Left ventricle myocardium inferior (tissue), 1 donor: Measurements from ENCODE around the gene TMEM237. TPM values are rescaled to one million over a fixed set of nuclear protein-coding genes. Genes with fewer than 3 reads are reported as not detected.
"Not testable (repeated sequence)": the region's sequence is repeated elsewhere in the genome, so short reads cannot be mapped to it uniquely, and the experiment has no call there.

Source experiments
- DNase-seq: peaks from one replicate; pipeline ENCODE4 v3.0.0-alpha.2; 2020
- H3K27ac ChIP-seq: fragments of 200-600 bp; replicated peaks from 2 replicates; pipeline ENCODE4 v1.8.0; 2021
- H3K27me3 ChIP-seq: fragments of 200-600 bp; 2 replicates; pipeline ENCODE4 v1.8.0; 2021; ENCODE audit warnings: low read depth
- H3K36me3 ChIP-seq: fragments of 200-600 bp; 2 replicates; pipeline ENCODE4 v1.8.0; 2021
- H3K4me1 ChIP-seq: fragments of 200-600 bp; 2 replicates; pipeline ENCODE4 v1.8.0; 2021
- H3K4me3 ChIP-seq: fragments of 200-600 bp; 2 replicates; pipeline ENCODE4 v1.8.0; 2021; ENCODE audit warnings: mild to moderate bottlenecking, moderate library complexity
- H3K9me3 ChIP-seq: fragments of 200-600 bp; replicated peaks from 2 replicates; pipeline ENCODE4 v1.8.0; 2021
- CTCF ChIP-seq: fragments of 200-600 bp; IDR thresholded peaks from 2 replicates; pipeline ENCODE4 v1.8.0; 2021; ENCODE audit warnings: antibody characterized with exemption, mild to moderate bottlenecking, borderline replicate concordance
- intact Hi-C: fragments of 100-400 bp; cut with micrococcal nuclease; formaldehyde crosslinking; loops from one replicate; pipeline ENCODE4 v1.11.0; 2022
- total RNA-seq: library from RNA; stranded (reverse); fragmentation: NEBNext Ultra II Directional; extraction: Animal tissue kit (Norgen Biotek cat#: 25700); gene quantifications from one replicate; pipeline ENCODE4 v1.2.1, GENCODE V29; 2021
- donor health status: DM: no; HTN: yes; CAD: no; lungs with severe emphysema.

The TMEM237 gene
- total RNA-seq, 1 donor from 2014 or later = 18.3 TPM

- H3K36me3 ChIP-seq = no peaks in the 10 kb centered on the region
- no peak for TF ChIP-seq CTCF
- H3K27ac ChIP-seq = no peak overlapping the region
- H3K4me3 ChIP-seq = no peak overlapping the region
- no peaks in the 10 kb centered on the region for H3K9me3 ChIP-seq
- no peak for DNase-seq
- peaks cover 2% of the 10 kb centered on the region for H3K27me3 ChIP-seq
- H3K4me1 ChIP-seq = no peaks in the 10 kb centered on the region
- intact Hi-C loops = no loop called here
Measured at GRCh38 chr2:201674794-201675193, 31.5 kb upstream of the TMEM237 start.

GRCh38 chr2:201674298-201674697, 31.0 kb upstream of the TMEM237 start:
- no peaks in the 10 kb centered on the region for H3K27me3 ChIP-seq
- no peaks in the 10 kb centered on the region for H3K4me1 ChIP-seq
- H3K9me3 ChIP-seq = no peaks in the 10 kb centered on the region
- no peak overlapping the region for H3K4me3 ChIP-seq
- intact Hi-C loops = no loop called here
- H3K36me3 ChIP-seq = no peaks in the 10 kb centered on the region
- no peak for TF ChIP-seq CTCF
- H3K27ac ChIP-seq = no peak overlapping the region
- no peak for DNase-seq

- Histone ChIP-seq H3K36me3 (no peaks in the 10 kb centered on the region), H3K27ac (no peak overlapping the region), H3K4me1 (no peaks in the 10 kb centered on the region), H3K27me3 (no peaks in the 10 kb centered on the region), H3K9me3 (no peaks in the 10 kb centered on the region), H3K4me3 (no peak overlapping the region)
- no peak for TF ChIP-seq CTCF
- intact Hi-C loops = no loop called here
- DNase-seq = no peak
Measured at GRCh38 chr2:201673546-201673945, 30.2 kb upstream of the TMEM237 start.

GRCh38 chr2:201671205-201671604, 27.9 kb upstream of the TMEM237 start:
- H3K27ac ChIP-seq, H3K27me3 ChIP-seq, H3K4me3 ChIP-seq, H3K4me1 ChIP-seq, intact Hi-C loops, H3K9me3 ChIP-seq, DNase-seq, H3K36me3 ChIP-seq: not testable (repeated sequence)

- no peaks in the 10 kb centered on the region for H3K4me1 ChIP-seq
- no peak for TF ChIP-seq CTCF
- no peak for DNase-seq
- intact Hi-C loops = no loop called here
- H3K9me3 ChIP-seq = no peaks in the 10 kb centered on the region
- no peaks in the 10 kb centered on the region for H3K36me3 ChIP-seq
- H3K27ac ChIP-seq = no peak overlapping the region
- H3K4me3 ChIP-seq = no peak overlapping the region
- no peaks in the 10 kb centered on the region for H3K27me3 ChIP-seq
Measured at GRCh38 chr2:201669865-201670264, 26.6 kb upstream of the TMEM237 start.

GRCh38 chr2:201668402-201668910, 25.2 kb upstream of the TMEM237 start:
- no peak for DNase-seq

More at GRCh38 chr2:201668402-201668910, 25.2 kb upstream of the TMEM237 start:
- H3K36me3 ChIP-seq = no peaks in the 10 kb centered on the region
- no peak for TF ChIP-seq CTCF
- H3K27me3 ChIP-seq = no peaks in the 10 kb centered on the region
- intact Hi-C loops = no loop called here
- H3K9me3 ChIP-seq = no peaks in the 10 kb centered on the region
- H3K4me3 ChIP-seq = no peak overlapping the region
- H3K4me1 ChIP-seq = no peaks in the 10 kb centered on the region
- no peak overlapping the region for H3K27ac ChIP-seq
